DMS 273 (cell line): ENCODE results near the gene TCF7L1.
A peak's percentile ranks its signal among the peaks of the same experiment; 100 is the strongest.
"Not testable (repeated sequence)": the region's sequence is repeated elsewhere in the genome, so short reads cannot be mapped to it uniquely, and the experiment has no call there.

ENCODE experiments used
- DNase-seq: peaks from one replicate; lab custom pipeline; 2025; ENCODE audit not compliant: unreplicated experiment; lab: John Stamatoyannopoulos, UW

Gene TCF7L1

GRCh38 chr2:85181844-85182456, 48.8 kb downstream of the TCF7L1 start:
- DNase-seq, result no peak

DNA sequence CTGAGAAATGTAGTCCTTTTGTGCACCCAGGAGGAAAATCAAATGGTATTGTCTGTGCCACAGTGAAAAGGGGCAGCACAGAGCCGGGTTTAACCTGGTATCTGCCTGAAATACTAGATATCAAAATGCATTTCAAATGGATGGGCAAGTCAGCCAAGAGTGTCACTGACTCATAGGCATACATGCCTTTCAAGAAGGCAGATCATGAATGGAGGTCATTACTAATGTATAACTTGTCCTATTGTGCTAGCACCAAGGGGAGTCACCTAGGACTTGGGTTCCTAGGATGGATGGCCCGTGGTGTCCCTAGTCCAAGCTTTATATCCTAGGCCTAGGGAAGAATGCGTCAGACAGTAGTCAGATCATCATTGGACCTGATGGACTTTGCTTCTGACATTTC, 49.9 kb downstream of the TCF7L1 start:
- no peak for DNase-seq

DNA sequence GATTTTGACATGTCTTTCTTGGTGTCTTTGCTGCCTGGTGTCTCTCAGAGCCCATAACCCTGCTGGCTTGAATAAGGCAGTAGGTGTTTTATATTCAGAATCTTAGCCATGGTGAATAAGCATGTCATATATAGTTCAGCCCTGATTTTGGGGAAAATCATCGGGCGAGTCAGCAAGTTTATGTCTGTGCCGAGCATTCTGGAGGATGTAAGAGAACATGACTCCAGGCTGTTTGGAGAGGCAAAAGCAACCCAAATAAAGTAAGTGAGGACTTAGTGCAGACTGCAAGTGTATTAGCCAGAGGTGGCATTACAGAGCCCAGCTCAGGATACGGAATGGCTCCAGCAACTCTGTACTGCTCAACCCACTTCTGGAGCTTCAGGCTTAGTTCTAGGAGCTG, 50.3 kb downstream of the TCF7L1 start:
- DNase-seq, result no peak

- no peak for DNase-seq
Measured at GRCh38 chr2:85184231-85184630, 51.0 kb downstream of the TCF7L1 start.

DNA sequence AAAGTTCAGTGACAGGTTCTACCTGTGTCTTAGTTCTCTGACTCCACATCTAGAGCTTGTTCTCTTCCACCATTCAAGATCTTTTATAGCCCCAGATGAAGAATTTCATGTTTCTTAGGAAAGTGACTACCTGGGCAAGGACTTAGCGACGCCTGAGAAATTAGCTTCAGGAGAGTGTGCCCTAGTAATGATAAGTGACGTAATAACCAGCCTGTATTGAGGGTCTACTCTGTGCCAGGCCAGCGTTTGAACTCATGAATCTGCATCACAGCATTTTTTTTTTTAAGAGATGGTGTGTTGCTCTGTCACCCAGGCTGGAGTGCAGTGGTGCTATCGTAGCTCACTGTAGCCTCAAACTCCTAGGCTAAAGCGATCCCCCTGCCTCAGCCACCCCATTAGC, 51.8 kb downstream of the TCF7L1 start:
- no peak for DNase-seq

DNA sequence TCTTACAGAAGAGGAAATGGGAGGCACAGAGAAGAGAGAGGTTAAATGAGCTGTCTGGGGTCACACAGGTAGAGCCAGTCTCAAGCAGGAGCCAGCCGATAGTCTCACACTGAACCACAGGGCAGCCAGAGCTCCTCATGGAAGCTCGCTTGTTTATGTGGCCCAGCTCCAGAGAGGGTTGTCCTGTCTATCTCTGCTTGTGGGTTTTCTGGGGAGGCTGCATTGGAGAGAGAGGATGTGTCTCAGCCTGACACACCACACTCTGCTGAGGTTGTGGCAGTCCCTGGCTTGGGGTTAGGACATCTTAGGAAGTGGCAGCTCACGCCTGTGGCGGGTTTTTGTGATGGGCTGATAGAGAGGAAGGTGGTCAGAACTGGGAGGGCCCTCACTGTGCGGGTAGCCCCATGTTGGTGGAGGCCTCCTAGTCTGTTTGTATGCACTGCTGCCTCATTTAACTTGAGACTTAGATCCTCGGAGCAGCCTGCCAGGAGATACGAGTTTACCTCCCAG, 52.3 kb downstream of the TCF7L1 start:
- DNase-seq, result no peak

DNA sequence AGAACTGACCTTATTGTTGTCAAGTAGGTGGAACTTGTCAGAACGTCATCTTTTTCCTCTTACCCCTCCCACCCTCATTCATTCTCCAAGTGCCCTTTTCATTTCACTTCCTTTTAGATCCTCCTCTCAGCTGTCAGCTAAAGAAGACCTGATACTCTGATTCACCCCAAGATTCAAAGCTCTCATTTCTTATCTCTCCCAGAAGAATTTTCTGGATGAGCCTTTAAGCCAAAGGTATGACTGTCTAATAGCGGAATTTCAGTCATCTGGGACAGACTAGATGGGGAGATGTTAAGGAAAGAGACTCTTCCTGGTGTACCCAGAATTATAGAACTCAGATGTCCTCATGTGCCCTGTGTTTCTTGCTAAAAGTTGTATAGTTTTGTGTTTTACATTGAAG, 53.9 kb downstream of the TCF7L1 start:
- DNase-seq, result no peak

- peak; percentile 51 for DNase-seq
Measured at GRCh38 chr2:85188852-85189251, 55.7 kb downstream of the TCF7L1 start.

- DNase-seq, result no peak
Measured at GRCh38 chr2:85189606-85190270, 56.5 kb downstream of the TCF7L1 start.

DNA sequence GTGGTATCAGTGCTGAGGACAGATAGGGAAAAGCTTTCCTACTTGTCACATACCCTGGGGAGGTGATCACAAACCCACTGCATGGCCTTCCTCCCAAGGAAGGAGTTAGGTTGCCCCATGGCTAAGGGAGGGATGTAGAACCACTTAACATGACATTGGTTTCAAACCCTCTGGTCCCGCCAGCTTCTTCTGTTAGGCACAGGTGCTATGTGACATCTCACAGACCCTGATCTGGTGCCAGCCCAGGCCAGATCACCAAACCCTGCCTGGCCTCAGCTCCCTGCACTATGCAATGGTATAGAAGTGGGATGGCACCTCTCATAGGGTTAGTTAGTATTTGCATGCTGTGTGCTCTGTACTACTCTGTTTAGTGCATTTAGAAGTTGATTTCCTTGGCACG, 58.0 kb downstream of the TCF7L1 start:
- DNase-seq, result no peak

DNA sequence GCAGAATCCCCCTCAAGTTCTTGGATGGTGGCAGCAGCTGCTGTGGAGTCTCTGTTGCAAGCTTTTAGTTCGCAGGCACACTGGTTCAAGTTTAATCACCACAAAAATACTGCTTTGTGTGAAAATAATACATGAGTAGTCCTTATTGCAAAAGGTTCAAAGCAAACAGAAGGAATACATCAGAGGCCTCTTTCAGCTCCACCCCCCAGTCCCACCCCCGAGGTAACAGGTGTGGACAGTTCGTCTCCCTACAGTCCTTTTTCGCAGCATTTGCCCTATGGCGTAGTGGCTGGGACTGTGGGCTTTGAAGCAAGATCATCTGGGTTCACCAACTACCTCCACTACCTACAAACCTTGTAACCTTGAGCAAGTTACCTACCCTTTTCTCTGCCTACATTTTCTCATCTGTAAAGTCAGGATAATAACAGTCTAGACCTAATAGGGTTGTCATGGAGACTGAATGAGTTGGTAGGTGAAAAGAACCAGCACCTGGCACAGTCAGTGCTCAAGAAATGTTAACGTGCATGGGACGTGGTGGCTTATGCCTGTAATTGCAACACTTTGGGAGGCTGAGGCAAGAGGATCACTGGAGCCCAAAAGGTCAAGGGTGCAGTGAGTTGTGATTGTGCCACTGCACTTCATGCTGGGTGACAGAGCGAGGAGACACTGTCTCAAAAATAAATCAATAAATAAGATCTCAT, 61.7 kb downstream of the TCF7L1 start:
- no peak for DNase-seq

DNA sequence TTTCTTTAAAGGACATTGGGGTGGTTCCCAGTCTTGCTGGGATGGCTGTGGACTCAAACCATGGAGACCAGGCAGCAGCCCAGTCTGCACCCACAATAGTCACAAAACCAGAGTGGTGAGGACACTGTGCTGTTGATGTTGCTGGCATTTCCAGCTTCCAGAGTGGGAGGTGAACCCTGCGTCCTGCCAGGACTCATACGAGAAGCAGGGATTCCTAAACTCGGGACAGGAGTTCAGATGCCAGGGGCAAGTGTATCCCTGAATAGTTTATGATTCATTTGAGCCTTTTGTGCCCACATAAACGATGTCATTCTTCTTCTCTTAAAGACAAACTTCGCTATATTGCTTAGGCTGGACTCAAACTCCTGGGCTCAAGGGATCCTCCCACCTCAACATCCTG, 62.8 kb downstream of the TCF7L1 start:
- no peak for DNase-seq

DNA sequence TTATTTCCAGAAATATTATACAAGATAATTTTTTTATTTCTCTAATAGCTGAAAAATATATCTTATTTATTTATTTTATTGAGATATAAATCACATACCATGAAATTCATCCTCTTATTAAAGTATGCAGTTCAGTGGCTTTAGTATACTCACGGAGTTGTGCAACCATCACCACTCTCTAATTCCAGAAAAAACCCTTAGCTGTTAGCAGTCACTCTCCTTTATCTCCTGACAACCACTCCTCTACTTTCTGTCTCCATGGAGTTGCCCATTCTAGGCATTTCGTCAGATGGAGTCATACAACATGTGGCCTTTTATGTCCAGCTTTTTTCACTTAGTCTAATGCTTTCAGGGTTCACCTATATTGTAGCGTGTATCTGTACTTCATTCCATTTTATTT, 66.5 kb downstream of the TCF7L1 start:
- no peak for DNase-seq

GRCh38 chr2:85209887-85210286, 76.7 kb downstream of the TCF7L1 start:
- DNase-seq, result no peak

- DNase-seq, result no peak
Measured at GRCh38 chr2:85210511-85210910, 77.3 kb downstream of the TCF7L1 start.

DNA sequence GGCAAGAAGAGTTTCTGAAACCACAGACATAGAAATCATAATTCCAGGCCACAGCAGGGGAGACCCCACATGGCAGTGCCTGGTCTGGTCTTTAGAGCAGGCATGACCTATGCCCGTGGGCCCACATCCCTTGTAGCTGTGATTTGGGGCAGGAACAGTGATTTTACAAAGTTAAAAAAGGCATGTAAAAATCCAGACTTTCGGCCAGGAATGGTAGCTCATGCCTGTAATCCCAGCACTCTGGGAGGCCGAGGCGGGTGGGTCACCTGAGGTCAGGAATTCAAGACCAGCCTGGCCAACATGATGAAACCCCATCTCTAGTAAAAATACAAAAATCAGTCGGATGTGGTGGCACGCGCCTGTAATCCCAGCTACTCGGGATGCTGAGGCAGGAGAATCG, 78.4 kb downstream of the TCF7L1 start:
- DNase-seq, result not testable (repeated sequence)

DNA sequence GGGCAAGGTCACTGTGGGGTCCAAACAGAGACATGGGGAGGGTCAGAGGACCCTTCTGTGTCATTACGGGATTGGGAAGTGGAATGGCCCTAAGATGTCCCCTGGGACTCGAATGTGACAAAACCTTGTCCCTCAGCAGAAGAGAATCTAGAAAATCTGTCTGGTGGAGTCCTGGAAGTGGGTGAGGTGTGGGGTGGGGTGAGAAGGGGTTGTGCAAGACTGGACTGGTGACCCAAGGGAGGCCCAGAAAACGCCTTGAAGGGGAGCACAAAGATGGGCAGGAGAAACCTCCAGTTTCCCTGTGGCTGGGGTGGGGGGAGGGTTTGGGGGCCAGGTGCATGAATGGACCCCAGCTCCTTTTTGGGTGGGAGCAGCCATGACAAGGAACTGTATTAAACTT, 79.6 kb downstream of the TCF7L1 start:
- DNase-seq, result no peak

- DNase-seq, result no peak
Measured at GRCh38 chr2:85213404-85213803, 80.2 kb downstream of the TCF7L1 start.

DNA sequence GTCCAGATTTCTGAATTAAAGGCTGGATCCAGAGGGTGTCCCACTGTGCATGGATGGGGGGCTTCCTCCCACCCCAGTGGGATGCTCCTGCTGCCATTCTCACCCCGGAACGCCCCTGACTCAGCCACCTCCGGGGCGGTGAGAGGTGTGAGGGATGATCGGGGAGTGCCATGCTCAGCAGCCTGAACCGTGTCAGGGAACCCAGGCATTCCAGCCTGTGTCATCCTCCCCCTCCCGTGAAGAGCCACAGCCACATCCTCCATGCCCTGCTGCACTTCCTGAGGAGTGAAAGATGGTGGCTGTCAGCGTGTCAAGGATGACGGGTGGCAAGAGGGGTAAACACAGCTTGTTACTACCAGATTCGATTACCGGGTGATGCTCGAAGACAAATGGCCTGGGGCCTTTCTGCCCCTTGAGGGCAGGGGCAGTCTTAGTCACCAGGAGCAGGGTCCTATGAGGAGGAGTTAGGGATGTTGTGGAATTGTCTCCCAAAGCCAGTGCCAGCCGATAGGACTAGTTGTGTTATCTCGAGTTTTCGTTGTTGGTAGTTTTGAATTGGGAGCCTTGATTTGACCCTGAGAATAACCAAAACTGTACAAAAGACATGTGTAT, 80.8 kb downstream of the TCF7L1 start:
- no peak for DNase-seq

DNA sequence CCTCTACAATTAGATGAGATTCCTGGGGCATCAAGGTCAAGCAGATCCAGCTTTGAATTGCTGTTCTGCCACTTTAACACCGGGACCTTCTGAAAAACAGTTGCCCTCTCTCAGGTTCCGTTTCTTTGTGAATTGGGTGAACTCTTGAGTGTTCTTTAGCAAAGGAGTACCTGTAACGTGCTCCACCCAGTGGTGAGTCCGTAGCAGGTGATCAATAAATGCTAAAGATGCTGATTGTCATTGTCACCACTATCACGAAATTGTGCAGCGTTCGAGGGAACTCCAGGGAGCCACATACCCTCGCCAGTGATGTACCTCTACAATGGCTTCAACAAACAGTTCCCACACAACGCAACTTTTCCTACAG, 81.9 kb downstream of the TCF7L1 start:
- DNase-seq, result no peak

DNA sequence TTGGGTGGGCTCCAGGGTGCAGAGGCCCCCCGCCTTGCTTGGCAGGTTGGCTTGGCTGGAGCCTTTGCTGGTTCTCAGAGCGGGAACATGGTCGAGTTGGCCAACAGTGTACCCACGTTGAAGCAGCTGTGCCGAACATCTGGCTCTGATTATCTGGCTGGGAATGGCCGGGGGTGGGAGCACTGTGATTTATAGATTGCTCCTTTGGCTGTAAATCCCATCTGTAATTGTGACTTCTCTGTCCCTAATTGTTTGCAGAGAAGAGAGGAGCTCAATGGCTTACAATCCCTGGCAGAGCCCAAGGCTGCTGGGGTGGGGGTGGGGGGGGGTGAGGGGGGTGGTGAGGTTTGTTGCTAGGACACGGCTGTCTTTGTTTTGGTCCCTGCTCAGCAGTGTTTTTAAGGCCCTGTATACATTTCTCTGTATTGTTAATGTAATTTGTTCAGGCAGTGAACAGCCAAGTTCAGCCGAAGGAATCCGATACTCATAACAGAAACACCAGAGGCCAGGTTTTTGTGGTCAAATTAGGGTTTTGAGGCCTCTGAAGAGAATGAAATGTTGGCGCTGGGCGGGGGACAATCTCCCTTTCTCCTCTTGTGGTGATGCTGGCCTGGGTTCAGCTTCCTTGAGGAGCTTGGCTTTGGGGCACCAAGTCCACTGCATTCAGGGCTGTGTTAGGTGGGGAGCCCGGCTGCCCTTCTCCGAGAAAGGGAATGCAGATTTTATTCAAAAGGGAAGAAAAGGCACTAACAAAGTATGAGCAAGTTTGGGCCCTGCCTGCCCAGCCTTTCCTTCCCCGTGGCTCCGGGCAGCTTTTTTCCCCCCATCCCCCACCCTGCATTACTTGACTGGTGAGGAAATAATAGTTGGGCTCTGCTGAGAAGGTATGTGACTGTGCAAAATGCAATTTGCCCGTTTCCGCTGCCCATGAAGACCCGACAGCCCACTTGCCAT, 82.5 kb downstream of the TCF7L1 start:
- peak; percentile 69 for DNase-seq
